Inflammatory macrophage (primary cell): ENCODE results near the gene TMEM247.

Source experiments
- DNase-seq, 2 donors: peaks; one replicate each; pipeline ENCODE4 v3.0.0-alpha.2; 2020 to 2022
- total RNA-seq, 18 experiments: gene quantifications; one replicate each; lab custom pipeline; 2026; ENCODE audit warnings: mixed read lengths in 6 of 18, inconsistent platforms in 2 of 18; lab: John Stamatoyannopoulos, UW

Gene TMEM247
- total RNA-seq: 0 reads per million in 18 experiments

GRCh38 chr2:46479265-46479664 lies at the start of gene TMEM247:
TMEM247 (plus strand) TSS chr2:46479565.
- DNase-seq: no peak

- no peak for DNase-seq
Measured at GRCh38 chr2:46430413-46430812, 49.0 kb upstream of the TMEM247 start.

GRCh38 chr2:46430992-46431391 lies 48.4 kb upstream of the TMEM247 start:
- DNase-seq: no peak

- DNase-seq: no peak
Measured at GRCh38 chr2:46431481-46432235, 47.7 kb upstream of the TMEM247 start.

- DNase-seq: no peak
Measured at GRCh38 chr2:46434851-46435273, 44.5 kb upstream of the TMEM247 start.

GRCh38 chr2:46435353-46435752 lies 44.0 kb upstream of the TMEM247 start:
- no peak for DNase-seq

GRCh38 chr2:46435796-46436360 lies 43.5 kb upstream of the TMEM247 start:
- DNase-seq: no peak

- DNase-seq: no peak
Measured at GRCh38 chr2:46436800-46437199, 42.6 kb upstream of the TMEM247 start.

- DNase-seq: no peak
Measured at GRCh38 chr2:46438102-46438501, 41.3 kb upstream of the TMEM247 start.

- DNase-seq: no peak
Measured at GRCh38 chr2:46438794-46439193, 40.6 kb upstream of the TMEM247 start.

- DNase-seq: no peak
Measured at GRCh38 chr2:46439582-46439981, 39.8 kb upstream of the TMEM247 start.

GRCh38 chr2:46441838-46442712 lies 37.3 kb upstream of the TMEM247 start:
- DNase-seq: no peak

- no peak for DNase-seq
Measured at GRCh38 chr2:46444732-46445131, 34.6 kb upstream of the TMEM247 start.

GRCh38 chr2:46445556-46445955 lies 33.8 kb upstream of the TMEM247 start:
- no peak for DNase-seq

GRCh38 chr2:46446871-46447568 lies 32.3 kb upstream of the TMEM247 start:
- no peak for DNase-seq

GRCh38 chr2:46447649-46448048 lies 31.7 kb upstream of the TMEM247 start:
- no peak for DNase-seq

- DNase-seq: no peak
Measured at GRCh38 chr2:46448111-46448510, 31.3 kb upstream of the TMEM247 start.

GRCh38 chr2:46448641-46449040 lies 30.7 kb upstream of the TMEM247 start:
- no peak for DNase-seq

GRCh38 chr2:46449700-46450099 lies 29.7 kb upstream of the TMEM247 start:
- DNase-seq: no peak

- no peak for DNase-seq
Measured at GRCh38 chr2:46451131-46451711, 28.1 kb upstream of the TMEM247 start.

- DNase-seq: no peak
Measured at GRCh38 chr2:46456789-46457188, 22.6 kb upstream of the TMEM247 start.

- no peak for DNase-seq
Measured at GRCh38 chr2:46458763-46459500, 20.4 kb upstream of the TMEM247 start.
